HG02610 (cell line): ENCODE data around the gene BBS9.

Experiments
- ATAC-seq: cut with Tn5 transposase; IDR thresholded peaks from one replicate; pipeline ENCODE4 v1.9.1; 2021; ENCODE audit warnings: mild to moderate bottlenecking, moderate library complexity; ENCODE audit not compliant: unreplicated experiment

BBS9 gene

DNA sequence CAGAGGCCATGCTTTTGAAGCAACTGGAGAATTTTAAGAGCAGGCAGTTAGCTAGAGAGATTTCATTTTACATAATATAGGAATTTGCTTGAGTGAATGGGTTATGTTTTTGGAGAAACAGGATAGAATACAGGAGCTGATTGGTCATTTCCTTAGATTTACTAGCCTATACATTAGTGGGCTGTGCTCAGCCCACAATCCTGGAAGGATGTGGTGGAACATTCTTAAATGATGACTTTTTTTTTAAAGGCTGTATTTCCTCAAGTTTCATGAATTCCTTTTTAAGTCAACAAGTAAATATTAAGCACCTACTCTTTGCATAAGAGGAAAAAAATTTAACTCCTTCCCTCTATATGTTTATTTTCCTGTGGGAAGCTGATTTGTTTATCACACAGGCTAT lies 461.6 kb downstream of the BBS9 start:
- ATAC-seq: no peak

DNA sequence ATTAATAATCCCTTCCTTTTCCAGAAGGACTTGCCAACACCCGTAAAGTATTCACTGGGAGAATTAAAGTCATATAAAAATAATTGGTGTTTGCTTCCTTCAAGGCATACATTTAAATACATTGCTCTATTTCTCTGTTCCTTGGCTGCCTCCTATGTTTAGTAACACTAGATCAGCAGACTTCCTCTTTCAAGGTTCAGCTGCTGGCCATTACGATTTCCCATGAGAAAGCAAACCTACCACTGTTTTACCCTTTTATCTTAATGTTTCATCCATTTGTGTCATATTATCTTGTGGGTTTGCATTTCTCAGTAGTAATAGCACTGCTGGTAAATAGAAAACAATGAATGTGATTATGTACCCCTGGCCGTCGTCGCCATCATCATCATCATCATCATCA lies 462.1 kb downstream of the BBS9 start:
- no peak for ATAC-seq

DNA sequence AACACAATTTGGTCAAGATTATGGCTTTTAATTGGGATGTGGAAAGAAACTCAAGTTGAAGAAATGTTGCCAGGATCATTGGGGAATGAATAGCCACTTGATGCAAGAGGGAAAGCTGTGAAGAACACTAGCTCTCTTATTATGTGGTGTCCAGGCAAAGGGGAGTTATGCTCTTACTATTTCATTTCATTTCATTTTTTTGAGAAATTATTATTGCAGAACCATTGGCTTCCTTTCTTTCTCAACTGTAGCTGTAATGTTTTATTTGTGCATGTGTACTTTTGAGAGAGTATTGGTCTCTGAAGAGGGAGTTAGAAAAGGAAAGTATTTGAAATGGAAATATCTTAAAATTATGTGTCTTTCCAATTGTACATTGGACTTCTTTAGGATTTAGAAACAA lies 463.4 kb downstream of the BBS9 start:
- ATAC-seq: no peak

DNA sequence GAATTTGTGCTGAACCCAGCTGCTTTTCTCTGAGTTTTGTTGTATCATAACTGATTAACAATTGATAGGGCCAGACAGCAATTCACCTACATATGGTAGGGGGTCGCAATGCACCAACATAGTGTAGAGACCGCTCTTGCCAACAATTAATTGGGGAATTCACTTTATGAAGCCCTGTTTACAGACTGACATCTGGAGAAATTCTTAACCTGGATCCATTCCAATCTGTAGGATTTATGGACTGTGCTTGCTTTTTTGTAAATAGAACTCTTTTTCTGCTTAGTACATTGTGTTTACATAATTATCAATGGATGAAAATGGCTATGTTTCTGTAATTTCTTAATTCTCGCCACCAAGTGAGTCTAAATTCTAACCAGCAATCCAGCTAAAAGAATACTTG lies 464.2 kb downstream of the BBS9 start:
- no peak for ATAC-seq

DNA sequence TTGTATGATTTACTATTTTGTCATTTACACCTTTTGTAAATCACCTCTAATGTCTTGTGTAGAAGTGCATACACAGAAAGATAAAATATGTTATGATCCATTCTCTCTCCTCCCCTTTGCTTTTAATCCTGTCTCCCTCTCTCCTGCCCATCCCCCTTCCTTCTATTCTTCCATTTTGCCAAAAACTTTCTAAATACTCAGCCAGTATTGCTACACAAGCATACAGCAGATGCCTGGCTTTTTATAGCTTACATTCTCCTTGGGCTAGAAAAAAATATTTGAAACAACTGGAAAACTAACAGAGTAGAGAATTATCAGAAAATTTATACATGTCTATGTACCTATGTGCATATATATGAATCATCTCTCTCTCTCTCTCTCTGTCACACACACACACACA lies 467.3 kb downstream of the BBS9 start:
- no peak for ATAC-seq

DNA sequence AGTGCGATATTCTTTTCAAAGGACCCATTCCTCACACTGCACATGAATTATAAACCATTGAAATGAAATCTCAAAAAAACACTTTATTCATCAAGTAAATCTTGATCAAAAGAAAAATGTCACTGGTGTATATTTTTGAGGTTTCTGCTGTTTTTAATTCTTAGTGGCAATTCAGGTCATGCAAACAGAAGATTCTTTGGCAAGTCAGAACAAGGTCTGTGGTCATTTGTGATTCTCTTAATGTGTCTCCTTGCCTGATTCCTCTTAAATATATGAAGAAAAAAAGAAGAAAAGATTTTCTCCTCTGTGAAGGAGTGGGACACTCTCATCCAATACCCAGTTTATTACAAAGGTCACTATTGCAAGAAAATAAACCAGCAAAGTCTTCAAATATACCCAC lies 467.8 kb downstream of the BBS9 start:
- no peak for ATAC-seq

DNA sequence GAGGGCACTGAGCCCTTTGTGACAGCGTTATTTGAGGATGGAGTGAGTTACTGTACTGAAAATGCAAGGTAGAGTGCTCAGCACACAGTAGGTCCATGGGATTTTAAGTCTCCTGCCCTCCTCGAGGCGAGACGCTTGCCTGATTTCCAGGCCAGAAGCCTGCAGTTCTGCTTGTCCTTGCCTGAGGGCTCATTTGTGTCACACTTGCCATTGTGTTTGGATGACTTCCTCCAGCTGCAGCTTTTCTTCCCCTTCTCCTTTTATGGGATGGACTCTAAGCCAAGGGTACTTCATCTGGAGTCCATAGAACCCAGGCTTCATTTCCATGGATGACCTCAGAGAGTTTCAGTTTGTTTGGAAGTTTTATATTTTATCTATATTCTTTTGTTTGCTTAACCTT lies 471.7 kb downstream of the BBS9 start:
- ATAC-seq: no peak

DNA sequence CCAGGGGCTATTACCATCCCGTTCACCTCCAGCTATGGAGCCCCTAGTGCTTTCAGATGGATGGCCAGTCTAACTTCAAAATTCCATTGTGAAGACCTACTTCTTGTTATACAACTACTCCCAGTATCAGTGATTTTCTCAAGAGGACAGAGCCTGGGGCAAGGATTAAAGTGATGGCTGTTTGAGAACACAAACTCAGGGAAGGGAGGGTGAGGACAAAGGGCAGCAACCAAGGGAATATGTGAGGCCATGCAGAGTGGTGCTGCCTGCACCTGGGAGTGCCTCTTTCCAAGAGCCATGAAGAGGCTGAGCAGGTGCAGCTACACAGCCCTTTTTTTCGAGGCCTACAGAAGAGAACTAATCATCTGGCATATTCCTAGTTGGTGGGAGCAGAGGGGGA lies 472.5 kb downstream of the BBS9 start:
- ATAC-seq: no peak

DNA sequence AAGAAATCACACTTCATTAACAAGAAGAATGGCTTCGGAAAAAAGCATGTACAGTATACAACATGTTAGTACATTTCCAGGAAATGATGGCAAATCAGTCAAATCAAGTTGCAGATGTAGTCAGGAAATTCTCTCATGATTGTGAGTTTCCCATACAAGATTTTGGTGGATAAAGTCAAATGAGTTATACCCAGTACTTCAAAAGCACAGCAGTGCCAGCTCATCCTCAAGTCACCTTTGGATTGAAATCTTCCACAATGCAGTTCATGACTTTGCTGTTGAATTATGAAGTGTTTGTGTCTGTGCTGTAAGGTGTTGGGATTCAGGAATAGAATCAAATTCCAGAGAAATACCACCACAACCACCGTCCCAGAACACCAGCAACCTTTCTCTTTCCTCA lies 474.7 kb downstream of the BBS9 start:
- no peak for ATAC-seq

DNA sequence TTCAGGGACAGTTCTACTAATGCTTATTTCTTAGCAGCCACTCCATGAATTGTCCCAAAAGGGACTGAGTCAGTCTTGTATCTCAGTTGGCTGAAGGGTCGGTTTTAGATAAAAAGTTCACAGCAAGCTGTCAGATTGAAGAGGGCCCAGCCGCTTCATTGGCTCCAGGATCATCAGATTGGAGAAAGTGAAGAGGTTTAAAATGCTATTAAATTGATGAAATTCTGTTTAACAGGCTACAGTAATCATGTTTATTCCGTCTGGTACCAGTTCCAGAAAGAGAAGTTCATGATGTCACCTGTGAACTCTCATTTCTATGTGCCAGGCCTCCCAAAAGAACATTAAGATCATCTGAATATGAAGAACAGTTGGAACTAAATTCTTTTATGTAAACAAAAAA lies 481.6 kb downstream of the BBS9 start:
- ATAC-seq: no peak

DNA sequence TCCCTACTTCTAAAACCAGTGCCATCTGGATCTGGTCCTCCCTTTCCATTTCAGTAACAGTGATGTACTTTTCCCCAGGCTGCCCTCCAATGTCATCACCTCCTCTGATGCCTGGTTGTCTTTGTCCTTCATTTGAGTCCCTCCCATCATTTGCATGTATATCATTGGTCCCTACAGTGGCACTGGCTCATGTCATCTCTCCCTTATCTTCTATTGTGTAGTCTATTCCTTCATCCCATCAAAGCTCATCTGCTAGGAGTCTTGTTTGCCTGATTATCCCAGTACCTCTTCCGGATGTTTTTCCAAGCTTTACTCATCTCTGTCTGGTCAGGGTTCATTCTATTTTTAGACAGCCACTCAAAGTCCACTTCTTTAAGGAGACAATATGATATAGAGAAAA lies 483.1 kb downstream of the BBS9 start:
- ATAC-seq: no peak

DNA sequence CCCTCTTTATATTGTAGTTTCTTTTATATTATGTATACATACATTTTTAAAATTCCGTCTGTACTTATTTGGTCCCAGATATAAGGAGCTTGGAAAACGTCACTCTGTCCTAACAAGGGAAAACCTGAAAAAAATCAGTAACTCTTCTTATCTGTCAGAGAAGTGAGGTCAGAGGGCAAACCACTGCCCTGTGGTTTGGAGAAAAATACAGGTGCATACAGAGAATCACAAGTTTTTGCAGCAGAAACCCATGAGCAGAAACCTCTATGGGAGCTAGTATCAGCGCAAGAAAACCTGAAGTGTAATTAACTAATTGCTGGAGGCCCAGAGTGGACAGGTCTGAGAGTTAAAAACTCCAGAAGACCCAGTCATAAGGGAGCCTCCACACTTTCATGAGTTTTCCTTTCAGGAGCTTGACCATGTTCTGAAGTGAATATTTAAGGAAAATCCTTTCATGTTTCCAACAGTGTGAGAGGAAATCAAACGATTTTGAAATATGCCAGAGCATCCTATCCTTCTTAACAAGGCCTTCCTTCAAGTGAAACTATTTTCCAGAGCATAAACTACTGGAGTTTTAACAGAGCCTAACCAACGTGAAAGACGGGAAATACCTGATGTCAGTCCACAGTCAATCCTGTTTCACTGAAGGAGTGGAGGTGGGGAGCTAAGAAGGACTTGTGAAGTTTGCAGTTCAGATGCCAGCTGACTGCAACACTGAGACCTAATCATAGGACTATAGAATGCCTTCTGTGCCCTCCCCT lies 485.2 kb downstream of the BBS9 start:
- no peak for ATAC-seq

DNA sequence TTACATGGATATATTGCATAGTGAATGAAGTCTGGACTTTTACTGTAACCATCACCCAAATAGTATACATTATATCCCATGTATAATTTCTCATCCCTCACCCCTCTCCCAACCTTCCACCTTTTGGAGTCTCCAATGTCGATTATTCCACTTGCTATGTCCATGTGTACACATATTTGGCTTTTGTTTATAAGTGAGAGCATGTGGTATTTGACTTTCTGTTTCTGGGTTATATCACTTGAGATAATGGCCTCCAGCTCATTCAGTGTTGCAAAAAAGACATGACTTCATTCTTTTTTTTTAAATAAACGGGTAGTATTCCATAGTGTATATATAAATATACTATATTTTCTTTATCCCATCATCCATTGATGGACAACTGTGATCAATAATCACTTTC lies 487.4 kb downstream of the BBS9 start:
- ATAC-seq: no peak

DNA sequence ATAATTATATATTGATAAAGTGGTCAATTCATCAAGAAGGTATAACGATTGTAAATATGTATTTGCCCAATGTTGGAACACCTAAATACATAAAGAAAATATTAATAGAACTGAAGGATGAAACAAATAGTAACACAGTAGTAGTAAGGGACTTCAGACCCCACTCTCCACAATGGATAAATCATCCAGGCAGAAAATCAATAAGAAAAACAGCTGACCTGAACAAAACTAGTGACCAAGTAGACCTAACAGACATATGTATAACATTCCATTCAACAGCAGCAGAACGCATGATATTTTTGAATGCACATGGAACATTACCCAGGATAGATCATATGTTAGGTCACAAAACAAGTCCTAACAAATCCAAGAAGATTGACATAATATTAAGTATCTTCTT lies 489.9 kb downstream of the BBS9 start:
- ATAC-seq: no peak

DNA sequence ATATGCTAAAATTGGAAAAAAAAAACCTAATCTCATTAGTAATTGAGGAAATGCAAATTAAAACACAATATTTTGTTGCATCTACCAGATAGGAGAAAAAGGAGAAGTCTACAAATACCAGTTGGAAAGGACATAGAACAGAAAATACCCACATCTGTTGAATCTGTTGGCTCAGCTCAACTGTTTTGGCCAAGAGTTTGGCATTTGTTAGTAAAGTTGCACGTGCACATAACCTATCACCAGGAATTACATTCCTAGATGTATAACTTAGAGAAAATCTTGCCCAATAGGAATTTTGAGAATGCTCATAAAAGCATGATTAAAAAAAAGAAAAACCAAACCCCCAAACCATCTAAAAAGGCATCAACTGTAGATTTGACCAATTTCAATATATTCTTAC lies 493.9 kb downstream of the BBS9 start:
- no peak for ATAC-seq

DNA sequence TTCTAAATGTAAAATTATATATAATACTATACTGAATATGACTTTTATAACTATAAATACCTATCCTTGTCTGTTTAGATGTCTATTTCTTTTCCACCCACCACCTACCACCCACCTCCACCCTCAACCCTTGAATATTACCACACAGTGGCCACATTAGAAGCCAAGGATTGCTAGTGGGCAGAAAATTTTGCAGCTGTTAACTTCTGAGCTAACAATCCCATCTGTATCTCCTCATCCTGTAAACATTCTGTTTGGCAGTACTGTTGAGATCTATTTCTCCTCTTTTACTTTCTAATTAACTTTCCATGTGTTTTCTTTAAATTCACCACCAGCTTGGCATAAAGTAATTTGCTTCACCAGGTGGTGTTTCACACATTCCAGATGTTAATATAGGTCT lies 494.9 kb downstream of the BBS9 start:
- ATAC-seq: no peak

DNA sequence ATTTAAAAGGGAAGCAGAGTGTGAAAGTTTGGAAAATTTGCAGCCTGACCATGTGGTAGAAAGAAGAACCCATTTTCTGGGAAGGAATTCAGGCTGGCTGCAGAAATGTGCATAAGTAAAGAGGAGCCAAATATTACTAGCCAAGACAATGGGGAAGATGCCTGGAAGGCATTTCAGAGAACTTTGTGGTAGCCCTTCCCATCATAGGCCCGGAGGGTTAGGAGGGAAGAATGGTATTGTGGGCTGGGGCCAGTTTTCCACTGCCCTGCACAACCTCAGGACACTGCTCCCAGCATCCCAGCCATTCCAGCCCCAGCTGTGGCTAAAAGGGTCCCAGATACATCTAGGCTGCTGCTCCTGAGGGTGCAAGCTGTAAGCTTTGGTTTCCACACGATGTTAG lies 497.5 kb downstream of the BBS9 start:
- no peak for ATAC-seq

DNA sequence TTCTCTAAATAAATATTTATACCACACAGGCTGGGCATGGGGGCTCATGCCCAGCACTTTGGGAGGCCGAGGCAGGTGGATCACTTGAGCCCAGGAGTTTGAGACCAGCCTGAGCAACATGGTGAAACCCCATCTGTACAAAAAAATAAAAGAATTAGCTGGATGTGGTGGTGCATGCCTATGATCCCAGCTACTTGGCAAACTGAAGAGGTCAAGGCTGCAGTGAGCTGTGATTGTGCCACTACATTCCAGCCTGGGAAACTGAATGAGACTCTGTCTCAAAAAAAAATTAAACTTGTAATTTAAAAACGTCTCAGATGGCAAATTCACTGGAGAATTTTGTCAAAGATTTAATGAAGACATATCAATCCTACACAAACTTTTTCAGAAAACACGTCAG lies 498.4 kb downstream of the BBS9 start:
- no peak for ATAC-seq

DNA sequence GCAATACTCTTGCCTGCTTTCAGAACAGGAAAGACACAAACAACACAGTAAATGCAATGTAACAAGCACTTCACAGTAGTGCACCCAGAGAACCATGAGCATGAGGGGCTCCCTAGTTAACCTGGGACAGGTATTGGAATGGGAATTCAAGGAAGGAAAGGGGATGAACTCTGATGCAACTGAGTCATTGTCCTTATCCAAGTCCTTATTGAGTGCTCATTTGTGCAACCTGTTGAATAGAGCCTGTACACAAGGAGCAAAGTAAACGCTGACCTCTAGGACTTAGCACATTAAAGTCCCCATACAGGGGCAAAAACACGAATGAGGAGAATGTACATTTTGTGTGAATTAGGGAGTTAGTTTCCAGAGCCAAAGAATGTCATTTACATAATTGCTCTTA lies 499.5 kb downstream of the BBS9 start:
- ATAC-seq: no peak

DNA sequence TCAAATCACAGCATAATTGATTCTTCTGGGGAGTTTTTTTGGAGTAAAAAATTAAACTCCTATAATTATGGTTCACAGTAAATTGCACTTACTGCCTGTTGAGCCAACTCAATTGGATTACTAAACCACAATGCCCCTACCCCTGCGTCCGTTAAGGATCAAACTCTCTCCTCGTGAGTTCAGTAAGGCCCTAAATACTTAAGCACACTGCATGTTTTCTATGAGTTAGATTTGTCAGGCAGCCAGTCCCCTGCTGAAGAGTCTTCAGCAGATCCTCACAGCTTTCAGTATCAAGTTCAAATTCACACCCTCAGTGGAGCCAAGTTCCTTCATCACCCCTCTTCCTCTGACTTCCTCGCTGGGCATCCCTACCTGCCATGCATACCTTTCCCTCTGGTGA lies 501.0 kb downstream of the BBS9 start:
- no peak for ATAC-seq

DNA sequence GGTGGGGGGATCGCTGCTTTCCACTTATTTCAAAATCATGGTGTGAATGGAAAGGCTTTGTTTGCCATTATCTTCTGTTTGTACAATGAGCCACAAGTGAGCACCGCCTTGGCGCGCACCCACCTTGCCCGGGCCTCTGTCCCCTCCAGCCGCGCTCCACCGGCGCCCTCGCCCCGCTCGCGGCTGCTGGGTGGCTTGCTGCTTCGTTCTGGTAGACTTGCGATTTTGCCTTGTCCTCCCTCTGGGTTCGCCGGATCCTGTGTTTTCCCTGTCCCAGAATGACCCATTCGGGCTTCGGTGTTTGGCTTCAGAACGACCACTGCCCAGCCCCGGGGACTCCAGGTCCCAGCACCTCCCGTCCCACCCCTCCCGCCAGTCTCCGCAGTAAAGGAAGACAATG lies 503.0 kb downstream of the BBS9 start:
- no peak for ATAC-seq

DNA sequence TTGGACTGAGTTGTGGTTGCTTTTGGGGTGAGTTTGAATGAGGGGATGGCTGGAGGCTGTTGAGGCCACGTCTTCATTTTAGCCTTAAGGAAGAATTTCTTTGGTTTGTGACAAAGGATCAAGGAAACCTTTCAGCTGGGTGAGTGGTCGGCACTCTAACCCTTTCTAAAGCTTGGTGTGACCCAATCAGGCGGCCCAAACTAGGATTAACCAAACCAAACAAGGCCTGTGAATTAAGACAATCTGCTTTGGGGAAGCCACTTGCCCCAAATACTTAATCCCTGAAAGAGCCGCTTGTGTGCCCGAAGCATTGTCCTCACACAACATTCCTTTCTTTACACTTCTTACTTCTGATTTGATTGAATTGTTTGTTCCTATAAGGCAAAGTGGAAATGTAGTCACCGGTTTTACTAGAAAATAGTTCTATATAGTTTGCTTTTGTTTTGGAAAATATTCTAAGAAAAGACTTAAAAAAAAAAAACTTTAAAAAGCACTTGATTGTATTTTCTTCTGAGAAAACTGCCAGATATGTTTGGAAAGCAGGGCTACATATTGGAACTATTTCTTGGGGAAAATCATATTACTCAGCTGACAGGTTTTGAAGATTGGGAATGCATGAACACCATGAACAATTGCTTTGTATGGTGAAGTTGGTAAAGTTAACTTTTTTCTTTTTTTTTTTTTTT lies 503.6 kb downstream of the BBS9 start:
- ATAC-seq: no peak

DNA sequence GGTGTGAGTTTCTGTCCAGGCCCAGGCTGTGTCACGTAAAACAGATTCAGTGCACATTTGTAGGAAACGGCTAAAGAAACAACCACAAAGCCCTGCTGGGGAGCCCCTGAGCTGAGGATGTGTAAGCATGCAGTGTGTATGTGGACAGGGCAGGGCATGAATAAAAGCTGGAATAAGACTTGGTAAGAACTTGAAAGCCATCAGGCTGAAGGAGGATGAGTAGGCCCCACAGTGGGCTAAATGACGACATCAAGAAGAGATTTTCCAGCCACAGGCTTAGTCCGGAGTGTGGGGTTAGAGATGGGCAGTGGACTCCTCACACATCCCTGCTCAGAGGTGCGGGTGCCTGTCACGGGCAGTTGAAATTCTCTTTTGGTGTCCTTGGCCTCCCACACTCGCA lies 505.2 kb downstream of the BBS9 start:
- no peak for ATAC-seq
